Adrenal gland (tissue), 5 donors: ENCODE results near the gene OR6C75.
"Not testable (repeated sequence)": the region's sequence is repeated elsewhere in the genome, so short reads cannot be mapped to it uniquely, and the experiment has no call there.

Source experiments
- CTCF ChIP-seq, 6 experiments: fragments of 450-650 bp in 4 of 6; fragments of 200-600 bp in 2 of 6; sonication (generic) in 1 of 6; IDR thresholded peaks; 1 replicate in 5 of 6; 2 replicates in 1 of 6; pipeline versions ENCODE4 v1.5.1 to v1.8.0; 2016 to 2021; ENCODE audit warnings: antibody characterized with exemption in 6 of 6, mild to moderate bottlenecking in 2 of 6, moderate library complexity in 1 of 6
- POLR2A ChIP-seq, 2 donors: fragments of 450-650 bp; IDR thresholded peaks; one replicate each; pipeline ENCODE4 v1.6.1; 2017; ENCODE audit warnings: antibody characterized with exemption in 2 of 2, mild to moderate bottlenecking in 2 of 2, moderate library complexity in 1 of 2
- donor health status: DM: no; HTN: no; CAD: no.

- TF ChIP-seq CTCF, POLR2A (IDR thresholded peaks at IDR 0.05): not testable (repeated sequence)
Observed at GRCh38 chr12:55409133-55409532, 46.4 kb downstream of the OR6C75 start.
